Esophagus squamous epithelium (tissue), 5 donors: ENCODE results near the gene FAM9C. TPM values are rescaled to one million over a fixed set of nuclear protein-coding genes. Genes with fewer than 3 reads are reported as not detected.

Experiments
- DNase-seq: peaks from one replicate; lab custom pipeline; 2025; lab: John Stamatoyannopoulos, UW
- H3K27ac ChIP-seq, 4 donors: fragments of 200-600 bp; sonication (generic); one replicate each; pipeline ENCODE4 v1.5.1; 2016 to 2019; ENCODE audit warnings: mild to moderate bottlenecking in 1 of 4
- H3K27me3 ChIP-seq, 4 donors: fragments of 200-600 bp; sonication (generic); 1 replicate in 3 of 4; 2 replicates in 1 of 4; pipeline versions ENCODE4 v1.5.1 to v1.6.0; 2017 to 2021; ENCODE audit warnings: antibody characterized with exemption in 1 of 4
- H3K36me3 ChIP-seq, 3 donors: fragments of 200-600 bp; sonication (generic); one replicate each; pipeline ENCODE4 v1.5.1; 2016 to 2019
- H3K4me1 ChIP-seq, 3 donors: fragments of 200-600 bp; sonication (generic); one replicate each; pipeline ENCODE4 v1.5.1; 2017 to 2019
- H3K4me3 ChIP-seq, 4 donors: fragments of 200-600 bp; sonication (generic); 1 replicate in 3 of 4; 2 replicates in 1 of 4; pipeline ENCODE4 v1.5.1; 2016 to 2019; ENCODE audit warnings: mild to moderate bottlenecking in 2 of 4, moderate library complexity in 1 of 4
- H3K9me3 ChIP-seq, 3 donors: fragments of 200-600 bp; sonication (generic); one replicate each; pipeline ENCODE4 v1.5.1; 2016 to 2019
- POLR2A ChIP-seq, 4 donors: fragments of 450-650 bp; IDR thresholded peaks; one replicate each; pipeline ENCODE4 v1.6.1; 2017; ENCODE audit warnings: antibody characterized with exemption in 4 of 4, mild to moderate bottlenecking in 4 of 4, moderate library complexity in 3 of 4
- WGBS, 2 donors: methylation state at CpG; one replicate each; pipeline ENCODE4 v1.1.5; 2018; 5-methylcytosine and 5-hydroxymethylcytosine counted together
- intact Hi-C: fragments of 100-400 bp; cut with DNase I; formaldehyde crosslinking; loops from one replicate; pipeline ENCODE4 v1.15.0; 2022
- total RNA-seq, 4 donors: library from RNA; depleted of rRNA; stranded (reverse); fragments of >200 nt; gene quantifications; one replicate each; pipeline ENCODE4 v1.1.0, GENCODE V29; 2016
- TF ChIP-seq, protein P1 (sequence below), 6 experiments: fragments of 450-650 bp in 4 of 6; fragments of 200-600 bp in 2 of 6; sonication (generic) in 2 of 6; IDR thresholded peaks; one replicate each; pipeline ENCODE4 v1.5.1; 2016 to 2019; ENCODE audit warnings: antibody characterized with exemption in 6 of 6, mild to moderate bottlenecking in 4 of 6, moderate library complexity in 4 of 6
- donor health status: DM: yes; HTN: yes; CAD: no.

The FAM9C gene
- total RNA-seq, result not detected

DNA sequence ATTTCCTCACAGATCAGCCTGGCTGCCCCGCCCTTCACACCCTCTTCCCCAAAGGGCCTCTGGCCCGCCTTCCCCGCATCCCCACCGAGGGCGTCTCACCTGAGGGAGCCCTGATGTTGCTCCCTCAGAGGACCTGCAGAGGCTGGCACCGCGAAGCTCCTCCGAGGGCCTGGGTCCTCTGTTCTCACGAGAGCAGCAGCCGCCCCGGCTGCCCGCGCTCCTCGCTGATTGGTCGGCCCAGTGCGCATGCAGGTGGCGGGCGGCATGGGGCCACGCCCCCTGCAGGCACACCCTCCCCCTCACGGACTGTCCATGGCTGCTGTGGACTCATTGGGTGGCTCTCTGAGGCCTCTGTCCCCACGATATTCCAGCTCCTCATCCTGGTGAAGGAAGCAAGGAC, at the start of gene FAM9C:
Gene FAM9C (minus strand): TSS at position 180 of the 400 bp plus-strand sequence. CDS start 831 bp downstream, outside the sequence.
- DNase-seq, result no peak
- Histone ChIP-seq H3K4me1 (no peaks in the 10 kb centered on the region), H3K27me3 (no peaks in the 10 kb centered on the region), H3K36me3 (no peaks in the 10 kb centered on the region), H3K4me3 (no peak within 1 kb of the TSS), H3K27ac (no peak within 1 kb of the TSS), H3K9me3 (no peaks in the 10 kb centered on the region)
- WGBS, 2 donors, result 91% methylated on average over 17 of the region's 21 CpGs; no CpG with 5 or more reads in 1 of the 2 donors
- TF ChIP-seq, protein P1, sequence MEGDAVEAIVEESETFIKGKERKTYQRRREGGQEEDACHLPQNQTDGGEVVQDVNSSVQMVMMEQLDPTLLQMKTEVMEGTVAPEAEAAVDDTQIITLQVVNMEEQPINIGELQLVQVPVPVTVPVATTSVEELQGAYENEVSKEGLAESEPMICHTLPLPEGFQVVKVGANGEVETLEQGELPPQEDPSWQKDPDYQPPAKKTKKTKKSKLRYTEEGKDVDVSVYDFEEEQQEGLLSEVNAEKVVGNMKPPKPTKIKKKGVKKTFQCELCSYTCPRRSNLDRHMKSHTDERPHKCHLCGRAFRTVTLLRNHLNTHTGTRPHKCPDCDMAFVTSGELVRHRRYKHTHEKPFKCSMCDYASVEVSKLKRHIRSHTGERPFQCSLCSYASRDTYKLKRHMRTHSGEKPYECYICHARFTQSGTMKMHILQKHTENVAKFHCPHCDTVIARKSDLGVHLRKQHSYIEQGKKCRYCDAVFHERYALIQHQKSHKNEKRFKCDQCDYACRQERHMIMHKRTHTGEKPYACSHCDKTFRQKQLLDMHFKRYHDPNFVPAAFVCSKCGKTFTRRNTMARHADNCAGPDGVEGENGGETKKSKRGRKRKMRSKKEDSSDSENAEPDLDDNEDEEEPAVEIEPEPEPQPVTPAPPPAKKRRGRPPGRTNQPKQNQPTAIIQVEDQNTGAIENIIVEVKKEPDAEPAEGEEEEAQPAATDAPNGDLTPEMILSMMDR (IDR thresholded peaks at IDR 0.05), result no peak
- TF ChIP-seq POLR2A (IDR thresholded peaks at IDR 0.05), result no peak
- intact Hi-C loops, result no loop called here

DNA sequence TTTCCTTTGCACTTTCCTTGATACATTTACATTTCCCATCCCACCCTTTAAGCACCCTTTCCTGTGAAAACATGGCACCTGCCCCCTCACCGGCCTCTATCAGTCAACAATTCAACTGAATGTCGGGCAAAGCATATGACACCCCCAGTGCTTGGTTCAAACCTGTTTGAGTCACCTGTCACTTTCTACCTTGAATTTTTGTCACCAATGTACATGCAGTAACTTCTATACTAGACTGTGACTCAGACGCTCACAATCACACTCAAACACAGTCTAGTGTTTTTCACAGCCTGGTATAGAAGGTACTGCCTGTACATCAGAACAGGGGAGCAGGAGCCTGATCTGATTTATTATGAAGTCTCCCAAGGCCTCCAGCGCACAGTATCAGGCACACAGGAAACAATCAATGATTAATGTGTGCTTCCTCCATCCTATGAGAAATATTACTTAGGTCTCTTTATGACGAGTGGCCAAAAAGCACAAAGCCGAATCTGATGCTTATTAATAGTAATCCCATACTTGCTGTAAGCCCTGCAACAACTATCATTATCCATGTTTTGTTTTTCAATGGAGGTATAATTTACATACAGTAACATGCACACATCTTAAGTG, 49.2 kb upstream of the FAM9C start:
- Histone ChIP-seq H3K36me3 (no peaks in the 10 kb centered on the region), H3K4me1 (peaks cover 0 to 20% (median 0%) of the 10 kb centered on the region in 3 donors), H3K4me3 (no peak overlapping the region), H3K27ac (peak overlapping the region in 2 of 4 donors; percentile 29 to 62), H3K27me3 (no peaks in the 10 kb centered on the region), H3K9me3 (no peaks in the 10 kb centered on the region)
- 77 to 86% methylated on average over 5 to 6 of the region's 6 CpGs for WGBS, 2 donors
- no peak for TF ChIP-seq POLR2A (IDR thresholded peaks at IDR 0.05)
- TF ChIP-seq, protein P1 (IDR thresholded peaks at IDR 0.05), result no peak
- intact Hi-C loops, result loop anchor here (10.0 kb wide), 1 partner anchor 391 kb away; no protein-coding TSS in a partner anchor
- no peak for DNase-seq

DNA sequence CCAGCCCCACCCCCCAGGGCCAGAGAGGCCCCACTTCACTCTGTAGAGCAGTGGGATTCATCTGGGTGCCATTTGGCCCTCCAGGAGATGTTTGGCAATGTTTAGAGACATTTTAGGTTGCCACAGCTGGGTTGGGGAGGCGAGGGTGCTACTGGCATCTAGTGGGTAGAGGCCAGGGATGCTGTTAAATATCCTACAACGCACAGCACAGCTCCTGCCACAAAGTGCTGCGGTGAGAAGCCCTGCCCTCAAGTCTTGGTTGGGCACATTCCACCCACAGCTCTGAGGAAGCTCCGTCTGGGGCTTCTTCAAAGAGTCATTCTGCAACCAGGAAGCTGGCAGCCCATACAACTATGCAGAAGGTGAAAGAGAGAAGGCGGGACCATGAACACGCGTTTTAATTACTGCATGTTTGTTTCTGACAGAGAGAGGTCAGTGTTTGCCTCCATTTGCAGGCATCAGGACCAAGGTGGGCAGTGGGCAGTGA, 48.1 kb upstream of the FAM9C start:
- peaks cover 0 to 20% (median 0%) of the 10 kb centered on the region in 3 donors for H3K4me1 ChIP-seq
- 65 to 100% methylated on average over 1 to 6 of the region's 7 CpGs for whole genome bisulfite sequencing, 2 donors
- TF ChIP-seq, protein P1 (IDR thresholded peaks at IDR 0.05), result peak in 2 of 6 experiments; percentile 13 to 18
- TF ChIP-seq POLR2A (IDR thresholded peaks at IDR 0.05), result no peak
- DNase-seq, result peak; percentile 9
- no peak overlapping the region for H3K4me3 ChIP-seq
- no peaks in the 10 kb centered on the region for H3K9me3 ChIP-seq
- H3K27ac ChIP-seq, result peak overlapping the region; percentile 5 to 77 (median 43)
- H3K27me3 ChIP-seq, result no peaks in the 10 kb centered on the region
- H3K36me3 ChIP-seq, result no peaks in the 10 kb centered on the region
- intact Hi-C loops, result loop anchor here (10.0 kb wide), 1 partner anchor 392 kb away; no protein-coding TSS in a partner anchor

DNA sequence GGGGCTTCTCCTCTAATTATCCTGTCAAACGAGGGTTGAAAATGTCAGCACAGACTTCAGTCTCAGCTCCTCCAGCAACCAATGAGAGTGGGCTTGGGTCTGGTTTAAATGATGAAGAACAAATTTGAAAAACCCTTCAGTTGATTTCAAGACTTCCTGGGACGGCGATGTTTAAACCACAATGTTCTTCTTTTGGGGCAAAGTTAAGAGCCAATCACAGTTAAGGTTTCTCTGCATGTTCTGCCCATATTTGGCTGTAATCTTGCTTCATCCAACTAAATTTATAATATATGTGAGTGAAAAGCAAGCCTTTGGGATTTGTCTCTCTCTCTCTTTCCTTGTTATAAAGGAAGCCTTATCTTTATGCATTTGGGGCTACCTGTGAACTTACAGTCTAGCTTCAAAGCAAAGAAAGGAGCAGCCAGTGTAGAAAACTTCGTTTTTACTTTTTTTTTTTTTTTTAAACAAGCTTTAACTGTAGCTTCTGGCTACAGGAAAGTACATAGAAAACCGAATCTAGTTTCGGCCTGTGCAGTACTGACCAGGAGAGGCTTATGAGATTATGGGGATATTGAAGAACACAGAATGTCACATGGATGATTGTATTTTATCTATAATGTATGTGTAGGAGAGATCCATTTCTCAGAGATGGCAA, 46.8 kb upstream of the FAM9C start:
- H3K4me1 ChIP-seq, result peaks cover 0 to 20% (median 0%) of the 10 kb centered on the region in 3 donors
- no peak for TF ChIP-seq POLR2A (IDR thresholded peaks at IDR 0.05)
- TF ChIP-seq, protein P1 (IDR thresholded peaks at IDR 0.05), result no peak
- WGBS, 2 donors, result 54 to 69% methylated on average over 5 to 6 of the region's 6 CpGs

More for the DNA sequence above, 46.8 kb upstream of the FAM9C start:
- Histone ChIP-seq H3K9me3 (no peaks in the 10 kb centered on the region), H3K27me3 (no peaks in the 10 kb centered on the region), H3K36me3 (no peaks in the 10 kb centered on the region), H3K27ac (peak overlapping the region; percentile 56 to 78 (median 70)), H3K4me3 (no peak overlapping the region)
- intact Hi-C loops, result loop anchor here (10.0 kb wide), 1 partner anchor 394 kb away; no protein-coding TSS in a partner anchor
- DNase-seq, result no peak
